Calu3 (cell line): ENCODE measurements around the gene PSTPIP1. TPM values are rescaled to one million over a fixed set of nuclear protein-coding genes. Genes with fewer than 3 reads are reported as not detected.
A peak's percentile ranks its signal among the peaks of the same experiment; 100 is the strongest.

Experiments used
- BruUV-seq: library from RNA; stranded (reverse); fragments of 400-500 nt; replicated peaks from 2 replicates; lab custom pipeline; 2021; lab: Mats Ljungman, UMichigan
- CTCF ChIA-PET: fragments of 300-600 bp; sonication (Branson Sonifier 250); formaldehyde crosslinking; loops from one replicate; lab custom pipeline; 2022; ENCODE audit warnings: antibody characterized with exemption; lab: Charles Lee
- DNase-seq: peaks from one replicate; pipeline ENCODE4 v3.0.0; 2022
- H3K27ac Mint-ChIP-seq: one replicate; pipeline ENCODE4 v1.8.0; 2022; ENCODE audit warnings: mixed read lengths; ENCODE audit not compliant: unreplicated experiment
- H3K27me3 Mint-ChIP-seq: one replicate; pipeline ENCODE4 v1.8.0; 2022; ENCODE audit warnings: mixed read lengths; ENCODE audit not compliant: unreplicated experiment
- H3K36me3 Mint-ChIP-seq: one replicate; pipeline ENCODE4 v1.8.0; 2022; ENCODE audit warnings: mild to moderate bottlenecking, moderate library complexity, mixed read lengths; ENCODE audit not compliant: insufficient read depth, unreplicated experiment
- H3K4me1 Mint-ChIP-seq: one replicate; pipeline ENCODE4 v1.8.0; 2022; ENCODE audit warnings: mild to moderate bottlenecking, low read depth, mixed read lengths; ENCODE audit not compliant: unreplicated experiment
- H3K4me3 Mint-ChIP-seq: one replicate; pipeline ENCODE4 v1.8.0; 2022; ENCODE audit warnings: mild to moderate bottlenecking, low read depth, moderate library complexity, mixed read lengths; ENCODE audit not compliant: unreplicated experiment
- H3K9me3 Mint-ChIP-seq: one replicate; pipeline ENCODE4 v1.8.0; 2022; ENCODE audit warnings: low read depth, mixed read lengths; ENCODE audit not compliant: unreplicated experiment
- intact Hi-C: fragments of 100-400 bp; cut with micrococcal nuclease; formaldehyde crosslinking; loops from one replicate; pipeline ENCODE4 v1.10.0; 2022; ENCODE audit not compliant: unreplicated experiment
- total RNA-seq: library from RNA; stranded (reverse); gene quantifications from 2 replicates; pipeline ENCODE4 v1.2.3, GENCODE V29; 2022
- TF ChIP-seq, protein P1 (sequence below): fragments of 200-600 bp; IDR thresholded peaks from one replicate; pipeline ENCODE4 v1.8.0; 2022; ENCODE audit warnings: antibody characterized with exemption; ENCODE audit not compliant: unreplicated experiment

The PSTPIP1 gene
- total RNA-seq, 1 experiment from 2014 or later: not detected

DNA sequence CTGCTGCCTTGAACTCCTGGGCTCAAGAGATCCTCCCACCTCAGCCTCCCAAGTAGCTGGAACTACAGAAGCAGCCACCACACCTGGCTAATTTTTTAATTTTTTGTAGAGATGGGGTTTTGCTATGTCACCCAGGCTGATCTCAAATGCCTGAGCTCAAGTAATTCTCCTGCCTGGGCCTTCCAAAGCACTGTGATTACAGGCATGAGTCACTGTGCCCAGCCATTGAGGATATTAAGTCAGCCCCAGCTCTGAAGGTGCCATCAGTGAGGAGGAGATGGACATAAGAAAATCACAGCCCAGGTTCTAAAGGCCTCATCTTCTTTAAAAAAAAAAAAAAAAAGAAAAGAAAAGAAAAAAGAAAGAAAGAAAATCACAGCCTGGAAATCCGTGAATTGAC is 26.6 kb upstream of the PSTPIP1 start:
- intact Hi-C loops: no loop called here
- TF ChIP-seq, protein P1, sequence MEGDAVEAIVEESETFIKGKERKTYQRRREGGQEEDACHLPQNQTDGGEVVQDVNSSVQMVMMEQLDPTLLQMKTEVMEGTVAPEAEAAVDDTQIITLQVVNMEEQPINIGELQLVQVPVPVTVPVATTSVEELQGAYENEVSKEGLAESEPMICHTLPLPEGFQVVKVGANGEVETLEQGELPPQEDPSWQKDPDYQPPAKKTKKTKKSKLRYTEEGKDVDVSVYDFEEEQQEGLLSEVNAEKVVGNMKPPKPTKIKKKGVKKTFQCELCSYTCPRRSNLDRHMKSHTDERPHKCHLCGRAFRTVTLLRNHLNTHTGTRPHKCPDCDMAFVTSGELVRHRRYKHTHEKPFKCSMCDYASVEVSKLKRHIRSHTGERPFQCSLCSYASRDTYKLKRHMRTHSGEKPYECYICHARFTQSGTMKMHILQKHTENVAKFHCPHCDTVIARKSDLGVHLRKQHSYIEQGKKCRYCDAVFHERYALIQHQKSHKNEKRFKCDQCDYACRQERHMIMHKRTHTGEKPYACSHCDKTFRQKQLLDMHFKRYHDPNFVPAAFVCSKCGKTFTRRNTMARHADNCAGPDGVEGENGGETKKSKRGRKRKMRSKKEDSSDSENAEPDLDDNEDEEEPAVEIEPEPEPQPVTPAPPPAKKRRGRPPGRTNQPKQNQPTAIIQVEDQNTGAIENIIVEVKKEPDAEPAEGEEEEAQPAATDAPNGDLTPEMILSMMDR: no peak
- Mint-ChIP-seq H3K4me3 (no peak overlapping the region), H3K27ac (no peak overlapping the region), H3K27me3 (peaks cover 75% of the 10 kb centered on the region), H3K4me1 (no peaks in the 10 kb centered on the region), H3K36me3 (no peaks in the 10 kb centered on the region), H3K9me3 (no peaks in the 10 kb centered on the region)
- no peak for DNase-seq
- BruUV-seq: no TSS peak
- CTCF ChIA-PET: interaction anchor here (0.7 to 0.9 kb wide), 2 partner anchors 9 to 20 kb away, joined by 3 to 6 read pairs; no protein-coding TSS in a partner anchor

DNA sequence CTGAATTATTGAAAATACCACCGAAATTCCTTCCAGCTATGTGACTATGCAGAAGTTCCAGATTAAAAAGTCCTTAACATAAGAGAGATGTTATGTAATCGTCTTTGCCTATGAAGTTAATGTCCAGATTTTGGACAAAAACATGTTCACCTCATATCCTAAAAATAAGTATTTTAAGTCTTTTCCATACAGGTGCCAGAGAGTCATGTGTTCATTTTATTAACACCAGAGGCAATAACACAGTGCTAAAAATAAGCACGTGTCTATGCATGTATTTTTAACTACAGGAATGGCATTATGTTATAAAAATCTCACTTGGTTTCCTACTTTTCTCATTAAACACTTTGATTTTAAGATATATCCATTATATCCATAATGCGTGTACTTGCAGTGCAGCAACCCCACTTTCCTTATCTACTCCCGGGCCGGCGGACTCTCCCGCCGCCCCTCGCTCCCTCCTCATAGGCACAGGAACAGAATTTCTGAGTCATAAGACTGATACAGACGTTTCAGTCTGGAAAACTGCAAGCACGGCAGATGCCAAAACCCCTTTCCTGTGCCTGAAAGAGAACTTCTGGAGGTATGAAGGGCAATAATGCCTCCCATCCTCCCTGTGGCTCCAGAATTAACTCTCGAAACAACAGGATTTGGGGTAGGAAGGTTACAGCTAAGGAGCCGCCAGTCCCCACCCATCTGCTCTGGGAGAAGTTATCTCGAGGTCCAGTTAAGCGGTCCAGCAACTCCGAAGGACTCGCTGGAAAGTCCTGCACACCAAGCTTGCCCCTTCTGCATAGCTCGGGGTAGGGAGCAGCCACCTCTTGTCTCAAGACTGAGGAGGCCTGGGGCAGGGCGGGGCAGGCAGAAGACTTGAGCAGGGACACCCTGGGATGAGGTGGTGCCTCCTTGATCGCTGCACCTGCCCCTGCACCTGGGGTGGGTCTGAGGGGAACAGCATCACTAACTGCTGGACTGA is 22.3 kb upstream of the PSTPIP1 start:
- Mint-ChIP-seq H3K4me3 (no peak overlapping the region), H3K27me3 (peaks cover 80% of the 10 kb centered on the region), H3K9me3 (no peaks in the 10 kb centered on the region), H3K27ac (no peak overlapping the region), H3K4me1 (no peaks in the 10 kb centered on the region), H3K36me3 (no peaks in the 10 kb centered on the region)
- no peak for DNase-seq
- no TSS peak for BruUV-seq
- intact Hi-C loops: no loop called here
- TF ChIP-seq, protein P1: no peak
- CTCF ChIA-PET: interaction anchor here (0.6 to 1.3 kb wide), 5 partner anchors 11 to 661 kb away, joined by 3 to 7 read pairs (median 4); no protein-coding TSS in a partner anchor

DNA sequence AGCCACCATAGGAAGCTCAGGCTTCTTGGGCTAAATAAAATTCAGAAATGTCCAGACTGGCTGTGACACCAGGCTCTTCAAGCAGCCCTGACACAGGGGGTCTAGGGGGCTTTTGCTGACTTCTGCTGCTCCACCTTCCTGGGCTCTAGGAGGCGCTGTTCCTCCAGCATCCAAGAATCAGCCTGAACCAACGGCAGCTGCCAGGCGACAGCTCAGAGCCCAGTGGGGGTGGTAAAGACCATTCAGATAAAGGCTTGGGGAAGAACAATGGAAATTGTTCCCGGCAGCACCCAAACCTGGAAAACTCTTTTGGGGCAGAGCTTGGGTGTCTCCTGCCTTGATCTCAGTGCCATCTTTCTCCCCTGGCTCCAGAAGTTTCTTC is 21.6 kb upstream of the PSTPIP1 start:
- TF ChIP-seq, protein P1: peak; percentile 45
- no peak overlapping the region for H3K4me3 Mint-ChIP-seq
- H3K9me3 Mint-ChIP-seq: peaks cover 2% of the 10 kb centered on the region
- no peak for DNase-seq
- no peaks in the 10 kb centered on the region for H3K4me1 Mint-ChIP-seq
- CTCF ChIA-PET: interaction anchor here (0.6 to 1.3 kb wide), 6 partner anchors 11 to 660 kb away, joined by 3 to 9 read pairs (median 4); no protein-coding TSS in a partner anchor
- no peaks in the 10 kb centered on the region for H3K36me3 Mint-ChIP-seq
- no TSS peak for BruUV-seq
- H3K27me3 Mint-ChIP-seq: peaks cover 84% of the 10 kb centered on the region
- intact Hi-C loops: no loop called here
- no peak overlapping the region for H3K27ac Mint-ChIP-seq

DNA sequence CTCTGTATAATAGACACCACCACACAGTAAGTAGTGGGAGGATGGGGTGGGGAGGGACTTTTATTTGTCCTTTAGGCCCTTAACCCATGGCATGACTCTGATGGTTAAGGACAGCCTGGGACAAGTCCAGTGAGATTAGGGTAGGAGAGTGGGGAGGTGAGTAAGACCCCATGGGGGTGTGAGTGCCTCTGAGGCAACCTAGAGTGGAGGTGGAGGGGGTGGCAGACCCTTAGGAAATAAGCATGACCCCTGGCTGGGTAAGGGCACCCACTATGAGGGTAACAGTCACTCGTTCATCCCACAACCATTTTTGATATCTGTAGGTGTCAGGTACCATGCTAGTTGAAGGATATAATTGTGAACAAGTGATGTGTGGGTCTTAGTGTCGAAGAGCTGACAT is 21.0 kb upstream of the PSTPIP1 start:
- no peak overlapping the region for H3K4me3 Mint-ChIP-seq
- H3K27me3 Mint-ChIP-seq: peaks cover 79% of the 10 kb centered on the region
- CTCF ChIA-PET: interaction anchor here (1.0 to 1.3 kb wide), 5 partner anchors 10 to 660 kb away, joined by 3 to 9 read pairs (median 4); no protein-coding TSS in a partner anchor
- intact Hi-C loops: no loop called here
- no peak overlapping the region for H3K27ac Mint-ChIP-seq
- H3K4me1 Mint-ChIP-seq: no peaks in the 10 kb centered on the region
- H3K36me3 Mint-ChIP-seq: no peaks in the 10 kb centered on the region
- DNase-seq: no peak
- no TSS peak for BruUV-seq
- TF ChIP-seq, protein P1: no peak
- peaks cover 2% of the 10 kb centered on the region for H3K9me3 Mint-ChIP-seq
